HepG2 (cell line): Measurements from ENCODE around the gene NPDC1. TPM values are rescaled to one million over a fixed set of nuclear protein-coding genes. Genes with fewer than 3 reads are reported as not detected.
A peak's percentile ranks its signal among the peaks of the same experiment; 100 is the strongest.

Source experiments
- FOXA3 ChIP-seq: IDR thresholded peaks from 2 replicates; pipeline ENCODE4 v1.6.1; 2016; ENCODE audit warnings: missing genetic modification reagents, missing compliant biosample characterization
- KLF12 ChIP-seq: sonication (generic); formaldehyde crosslinking; IDR thresholded peaks from 2 replicates; pipeline ENCODE4 v1.4.0; 2020; ENCODE audit warnings: missing genetic modification reagents, borderline replicate concordance
- MYNN ChIP-seq: sonication (generic); formaldehyde crosslinking; IDR thresholded peaks from 2 replicates; pipeline ENCODE4 v1.4.0; 2020; ENCODE audit warnings: mild to moderate bottlenecking, low read depth, missing genetic modification reagents
- NFE2L2 ChIP-seq: fragments of 150-350 bp; IDR thresholded peaks from 2 replicates; pipeline ENCODE4 v1.6.1; 2014; ENCODE audit warnings: low read length
- POLR2AphosphoS5 ChIP-seq: IDR thresholded peaks from 2 replicates; pipeline ENCODE4 v1.6.1; 2012; ENCODE audit warnings: low read depth, low read length
- SNAPC4 ChIP-seq: sonication (generic); formaldehyde crosslinking; IDR thresholded peaks from 2 replicates; pipeline ENCODE4 v1.4.0; 2020; ENCODE audit warnings: mild to moderate bottlenecking, missing genetic modification reagents
- SP5 ChIP-seq: IDR thresholded peaks from 2 replicates; pipeline ENCODE4 v1.6.1; 2016; ENCODE audit warnings: low read depth, borderline replicate concordance
- ZNF784 ChIP-seq: sonication (generic); formaldehyde crosslinking; IDR thresholded peaks from 2 replicates; pipeline ENCODE4 v1.5.1; 2020; ENCODE audit warnings: missing genetic modification reagents, mild to moderate bottlenecking, borderline replicate concordance
- polyA plus RNA-seq, 8 experiments: library from polyadenylated mRNA; depleted of rRNA in 3 of 8; stranded (reverse) in 7 of 8; unstranded in 1 of 8; fragments of >200 nt; fragmentation: Illumina TruSeq in 4 of 8; extraction: Trizol in 4 of 8; gene quantifications; 2 replicates each; pipeline versions ENCODE4 v1.2.1 to v1.2.3, GENCODE V29; 2011 to 2016; ENCODE audit warnings: low read depth in 4 of 8, missing spikeins in 1 of 8, mixed read lengths in 1 of 8; ENCODE audit not compliant: insufficient read depth in 1 of 8
- total RNA-seq, 5 experiments: library from RNA; depleted of rRNA; stranded (reverse); fragments of >200 nt; fragmentation: Illumina TruSeq; extraction: Trizol; gene quantifications; 2 replicates each; pipeline ENCODE4 v1.2.3, GENCODE V29; 2016; ENCODE audit warnings: low read depth in 1 of 5
- TF ChIP-seq, protein P1 (sequence below): sonication (generic); formaldehyde crosslinking; IDR thresholded peaks from 2 replicates; pipeline ENCODE4 v1.4.0; 2020; ENCODE audit warnings: mild to moderate bottlenecking, missing genetic modification reagents

NPDC1 gene
- total and polyA plus RNA-seq, 2 of the 13 experiments (the other 11 are each of a cell fraction or from before 2014, with no cell fraction given): 0.84 to 5.4 TPM

GRCh38 chr9:137001857-137002645 lies 43.9 kb downstream of the NPDC1 start (continued):
- TF ChIP-seq, protein P1, sequence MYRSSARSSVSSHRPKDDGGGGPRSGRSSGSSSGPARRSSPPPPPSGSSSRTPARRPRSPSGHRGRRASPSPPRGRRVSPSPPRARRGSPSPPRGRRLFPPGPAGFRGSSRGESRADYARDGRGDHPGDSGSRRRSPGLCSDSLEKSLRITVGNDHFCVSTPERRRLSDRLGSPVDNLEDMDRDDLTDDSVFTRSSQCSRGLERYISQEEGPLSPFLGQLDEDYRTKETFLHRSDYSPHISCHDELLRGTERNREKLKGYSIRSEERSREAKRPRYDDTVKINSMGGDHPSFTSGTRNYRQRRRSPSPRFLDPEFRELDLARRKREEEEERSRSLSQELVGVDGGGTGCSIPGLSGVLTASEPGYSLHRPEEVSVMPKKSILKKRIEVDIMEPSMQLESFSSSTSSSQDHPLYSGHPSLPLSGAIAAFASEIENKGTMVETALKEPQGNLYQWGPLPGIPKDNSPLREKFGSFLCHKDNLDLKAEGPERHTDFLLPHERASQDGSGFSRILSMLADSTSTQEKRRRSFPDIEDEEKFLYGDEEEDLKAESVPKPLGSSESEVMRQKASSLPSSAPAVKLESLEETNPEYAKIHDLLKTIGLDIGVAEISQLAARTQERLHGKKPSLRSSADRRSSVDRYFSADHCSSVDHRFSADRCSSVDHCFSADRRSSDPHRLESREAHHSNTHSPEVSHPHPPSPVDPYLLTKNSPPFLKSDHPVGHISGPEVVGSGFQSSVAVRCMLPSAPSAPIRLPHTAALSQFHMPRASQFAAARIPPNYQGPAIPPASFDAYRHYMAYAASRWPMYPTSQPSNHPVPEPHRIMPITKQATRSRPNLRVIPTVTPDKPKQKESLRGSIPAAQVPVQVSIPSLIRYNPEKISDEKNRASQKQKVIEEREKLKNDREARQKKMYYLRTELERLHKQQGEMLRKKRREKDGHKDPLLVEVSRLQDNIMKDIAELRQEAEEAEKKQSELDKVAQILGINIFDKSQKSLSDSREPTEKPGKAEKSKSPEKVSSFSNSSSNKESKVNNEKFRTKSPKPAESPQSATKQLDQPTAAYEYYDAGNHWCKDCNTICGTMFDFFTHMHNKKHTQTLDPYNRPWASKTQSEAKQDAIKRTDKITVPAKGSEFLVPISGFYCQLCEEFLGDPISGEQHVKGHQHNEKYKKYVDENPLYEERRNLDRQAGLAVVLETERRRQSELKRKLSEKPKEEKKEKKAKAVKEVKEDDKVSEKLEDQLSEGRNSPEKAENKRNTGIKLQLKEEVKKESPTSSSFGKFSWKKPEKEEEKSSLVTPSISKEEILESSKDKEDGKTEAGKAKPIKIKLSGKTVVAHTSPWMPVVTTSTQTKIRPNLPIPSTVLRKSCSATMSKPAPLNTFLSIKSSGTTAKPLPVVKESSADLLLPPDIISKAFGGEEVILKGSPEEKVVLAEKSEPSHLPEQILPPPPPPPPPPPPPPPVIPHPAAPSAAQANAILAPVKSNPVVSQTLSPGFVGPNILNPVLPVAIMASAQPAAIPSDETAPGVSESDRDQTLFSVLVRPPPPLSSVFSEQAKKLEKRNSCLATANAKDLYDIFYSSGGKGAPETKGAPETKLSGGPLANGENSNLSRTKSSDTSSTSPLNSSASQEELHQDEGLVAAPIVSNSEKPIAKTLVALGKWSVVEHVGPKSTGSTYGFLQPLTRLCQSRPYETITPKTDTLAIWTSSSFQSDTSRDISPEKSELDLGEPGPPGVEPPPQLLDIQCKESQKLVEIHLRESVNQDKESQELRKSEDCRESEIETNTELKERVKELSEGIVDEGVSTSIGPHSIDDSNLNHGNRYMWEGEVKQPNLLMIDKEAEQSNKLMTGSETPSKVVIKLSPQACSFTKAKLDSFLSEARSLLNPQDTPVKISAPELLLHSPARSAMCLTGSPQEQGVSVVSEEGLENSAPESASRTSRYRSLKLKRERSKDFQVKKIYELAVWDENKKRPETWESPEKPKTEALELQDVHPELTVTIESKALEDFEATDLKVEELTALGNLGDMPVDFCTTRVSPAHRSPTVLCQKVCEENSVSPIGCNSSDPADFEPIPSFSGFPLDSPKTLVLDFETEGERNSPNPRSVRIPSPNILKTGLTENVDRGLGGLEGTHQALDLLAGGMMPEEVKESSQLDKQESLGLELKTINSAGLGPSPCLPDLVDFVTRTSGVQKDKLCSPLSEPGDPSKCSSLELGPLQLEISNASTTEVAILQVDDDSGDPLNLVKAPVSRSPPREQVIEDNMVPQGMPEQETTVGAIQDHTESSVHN (CRISPR knock-in tag): no peak
- TF ChIP-seq FOXA3 (CRISPR knock-in tag) (no peak), MYNN (no peak), KLF12 (CRISPR knock-in tag) (no peak), SP5 (0 out of 2 replicates have a peak, but pooled peaks have one; percentile 13), ZNF784 (CRISPR knock-in tag) (no peak), SNAPC4 (CRISPR knock-in tag) (no peak), POLR2AphosphoS5 (no peak), NFE2L2 (no peak)
